Lower lobe of right lung (tissue), 2 donors: ENCODE results near the gene NFATC2. TPM values are rescaled to one million over a fixed set of nuclear protein-coding genes. Genes with fewer than 3 reads are reported as not detected.

Source experiments
- ATAC-seq, 2 donors: fragments of 200-7000 bp; cut with Tn5 transposase; one replicate each; pipeline ENCODE4 v1.9.1; 2020 to 2022; ENCODE audit warnings: mild to moderate bottlenecking in 2 of 2, moderate library complexity in 2 of 2
- DNase-seq: peaks from one replicate; pipeline ENCODE4 v3.0.0-alpha.2; 2020
- H3K27ac ChIP-seq: fragments of 200-600 bp; one replicate; pipeline ENCODE4 v1.8.0; 2022
- H3K27me3 ChIP-seq: fragments of 200-600 bp; one replicate; pipeline ENCODE4 v1.8.0; 2022; ENCODE audit warnings: low read depth
- H3K36me3 ChIP-seq: fragments of 200-600 bp; one replicate; pipeline ENCODE4 v1.8.0; 2022; ENCODE audit warnings: mild to moderate bottlenecking
- H3K4me1 ChIP-seq: fragments of 200-600 bp; one replicate; pipeline ENCODE4 v1.8.0; 2022
- H3K4me3 ChIP-seq: fragments of 200-600 bp; one replicate; pipeline ENCODE4 v1.8.0; 2022; ENCODE audit warnings: mild to moderate bottlenecking
- H3K9me3 ChIP-seq: fragments of 200-600 bp; one replicate; pipeline ENCODE4 v1.8.0; 2022
- CTCF ChIP-seq: fragments of 200-600 bp; IDR thresholded peaks from one replicate; pipeline ENCODE4 v1.8.0; 2022; ENCODE audit warnings: antibody characterized with exemption, mild to moderate bottlenecking
- intact Hi-C: fragments of 100-400 bp; cut with DNase I; formaldehyde crosslinking; loops from one replicate; pipeline ENCODE4 v1.11.0; 2022
- total RNA-seq: library from RNA; stranded (reverse); fragmentation: NEBNext Ultra II Directional; extraction: Animal tissue kit (Norgen Biotek cat#: 25700); gene quantifications from one replicate; pipeline ENCODE4 v1.2.1, GENCODE V29; 2021
- donor health status: DM: no; HTN: yes; CAD: no; lungs with severe emphysema.

NFATC2 gene
- total RNA-seq, 1 donor from 2014 or later = 6.6 TPM

- Histone ChIP-seq H3K4me3 (no peak overlapping the region), H3K36me3 (no peaks in the 10 kb centered on the region), H3K4me1 (no peaks in the 10 kb centered on the region), H3K9me3 (no peaks in the 10 kb centered on the region), H3K27ac (no peak overlapping the region), H3K27me3 (no peaks in the 10 kb centered on the region)
- DNase-seq (no peak), ATAC-seq (no peak)
- TF ChIP-seq CTCF = no peak
- intact Hi-C loops = no loop called here
Observed at GRCh38 chr20:51579137-51579536, 36.6 kb upstream of the NFATC2 start.

GRCh38 chr20:51578145-51578459 lies 35.6 kb upstream of the NFATC2 start:
- intact Hi-C loops = no loop called here
- H3K36me3 ChIP-seq = no peaks in the 10 kb centered on the region
- no peak for TF ChIP-seq CTCF
- H3K4me1 ChIP-seq = no peaks in the 10 kb centered on the region
- H3K27me3 ChIP-seq = no peaks in the 10 kb centered on the region
- H3K9me3 ChIP-seq = no peaks in the 10 kb centered on the region
- no peak overlapping the region for H3K4me3 ChIP-seq
- DNase-seq (no peak), ATAC-seq (no peak)
- no peak overlapping the region for H3K27ac ChIP-seq

GRCh38 chr20:51577432-51578144 lies 35.1 kb upstream of the NFATC2 start:
- TF ChIP-seq CTCF = no peak
- Histone ChIP-seq H3K4me1 (no peaks in the 10 kb centered on the region), H3K27ac (no peak overlapping the region), H3K36me3 (no peaks in the 10 kb centered on the region), H3K27me3 (no peaks in the 10 kb centered on the region), H3K9me3 (no peaks in the 10 kb centered on the region), H3K4me3 (no peak overlapping the region)
- DNase-seq (no peak), ATAC-seq (no peak)
- intact Hi-C loops = no loop called here

GRCh38 chr20:51575486-51575885 lies 33.0 kb upstream of the NFATC2 start:
- Histone ChIP-seq H3K27ac (no peak overlapping the region), H3K4me1 (no peaks in the 10 kb centered on the region), H3K27me3 (peaks cover 4% of the 10 kb centered on the region), H3K36me3 (no peaks in the 10 kb centered on the region), H3K4me3 (no peak overlapping the region), H3K9me3 (no peaks in the 10 kb centered on the region)
- intact Hi-C loops = no loop called here
- TF ChIP-seq CTCF = no peak
- DNase-seq (no peak), ATAC-seq (no peak)

- Histone ChIP-seq H3K9me3 (no peaks in the 10 kb centered on the region), H3K4me3 (no peak overlapping the region), H3K27ac (no peak overlapping the region), H3K4me1 (no peaks in the 10 kb centered on the region), H3K36me3 (no peaks in the 10 kb centered on the region), H3K27me3 (peaks cover 11% of the 10 kb centered on the region)
- intact Hi-C loops = no loop called here
- no peak for DNase-seq
- no peak for ATAC-seq
- TF ChIP-seq CTCF = no peak
Observed at GRCh38 chr20:51574248-51575033, 31.9 kb upstream of the NFATC2 start.
